Activated effector memory CD4-positive, alpha-beta T cell treated with Interleukin-2 at 50 U/mL for 16 hours (primary cell): ENCODE measurements around the gene RTN4.

Experiments used
- DNase-seq: peaks from one replicate; pipeline ENCODE4 v3.0.0-alpha.2; 2020

RTN4 gene

GRCh38 chr2:54966837-54967236, 83.4 kb downstream of the RTN4 start:
- no peak for DNase-seq

- no peak for DNase-seq
These were observed 84.0 kb downstream of the RTN4 start for GRCh38 chr2:54966165-54966832.

DNA sequence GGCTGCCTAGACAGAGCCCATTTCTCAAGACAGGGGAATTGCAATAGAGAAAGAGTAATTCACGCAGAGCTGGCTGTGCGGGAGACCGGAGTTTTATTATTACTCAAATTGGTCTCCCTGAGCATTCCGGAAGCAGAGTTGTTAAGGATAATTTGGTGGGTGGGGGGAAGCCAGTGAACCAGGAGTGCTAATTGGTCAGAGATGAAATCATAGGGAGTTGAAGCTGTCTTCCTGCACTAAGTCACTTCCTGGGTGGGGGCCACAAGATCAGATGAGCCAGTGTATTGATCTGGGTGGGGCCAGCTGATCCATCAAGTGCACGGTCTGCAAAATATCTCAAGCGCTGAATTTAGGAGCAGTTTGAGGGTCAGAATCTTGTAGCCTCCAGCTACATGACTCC, 84.8 kb downstream of the RTN4 start:
- DNase-seq: no peak

DNA sequence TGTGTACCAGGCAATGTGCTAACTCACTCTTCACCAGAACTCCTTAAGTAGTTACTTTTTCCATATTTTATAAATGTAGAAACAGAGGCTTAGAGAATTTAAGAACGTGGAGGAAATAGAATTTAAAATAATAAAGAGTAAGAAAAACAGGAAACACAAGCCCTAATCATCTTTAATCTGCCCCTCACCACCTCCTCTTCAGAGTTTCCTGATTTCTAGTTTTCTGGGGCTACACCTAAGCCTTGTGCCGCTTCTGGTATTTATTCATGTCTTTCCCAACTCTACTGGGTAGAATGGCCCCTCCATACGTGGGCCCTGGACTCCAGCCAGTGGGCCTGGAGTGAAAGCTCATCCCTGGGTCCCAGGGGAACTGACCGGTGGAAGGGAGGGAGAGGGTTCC, 85.4 kb downstream of the RTN4 start:
- DNase-seq: no peak

DNA sequence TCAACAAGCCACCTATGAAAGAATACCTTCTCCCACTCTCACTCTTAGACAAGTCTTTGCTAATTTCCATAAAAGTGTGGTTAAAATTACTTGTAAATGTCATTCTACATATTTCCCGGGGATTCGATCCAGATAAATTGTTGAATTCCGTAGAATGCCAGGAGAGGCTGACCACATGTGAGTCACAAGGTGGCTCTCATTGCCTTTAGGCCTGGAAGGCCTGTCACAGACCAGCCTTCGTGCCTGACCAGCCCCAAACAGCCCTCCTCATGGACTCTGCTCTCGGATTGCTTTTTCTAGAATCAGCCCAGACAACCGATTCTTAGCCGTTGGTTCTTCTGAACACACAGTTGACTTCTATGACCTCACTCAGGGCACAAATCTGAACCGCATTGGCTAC, 86.0 kb downstream of the RTN4 start:
- no peak for DNase-seq

- DNase-seq: no peak
These were observed 86.8 kb downstream of the RTN4 start for GRCh38 chr2:54963476-54963875.

GRCh38 chr2:54962935-54963440, 87.3 kb downstream of the RTN4 start:
- DNase-seq: no peak

- no peak for DNase-seq
These were observed 87.7 kb downstream of the RTN4 start for GRCh38 chr2:54962511-54962910.

GRCh38 chr2:54960164-54960563, 90.1 kb downstream of the RTN4 start:
- no peak for DNase-seq

DNA sequence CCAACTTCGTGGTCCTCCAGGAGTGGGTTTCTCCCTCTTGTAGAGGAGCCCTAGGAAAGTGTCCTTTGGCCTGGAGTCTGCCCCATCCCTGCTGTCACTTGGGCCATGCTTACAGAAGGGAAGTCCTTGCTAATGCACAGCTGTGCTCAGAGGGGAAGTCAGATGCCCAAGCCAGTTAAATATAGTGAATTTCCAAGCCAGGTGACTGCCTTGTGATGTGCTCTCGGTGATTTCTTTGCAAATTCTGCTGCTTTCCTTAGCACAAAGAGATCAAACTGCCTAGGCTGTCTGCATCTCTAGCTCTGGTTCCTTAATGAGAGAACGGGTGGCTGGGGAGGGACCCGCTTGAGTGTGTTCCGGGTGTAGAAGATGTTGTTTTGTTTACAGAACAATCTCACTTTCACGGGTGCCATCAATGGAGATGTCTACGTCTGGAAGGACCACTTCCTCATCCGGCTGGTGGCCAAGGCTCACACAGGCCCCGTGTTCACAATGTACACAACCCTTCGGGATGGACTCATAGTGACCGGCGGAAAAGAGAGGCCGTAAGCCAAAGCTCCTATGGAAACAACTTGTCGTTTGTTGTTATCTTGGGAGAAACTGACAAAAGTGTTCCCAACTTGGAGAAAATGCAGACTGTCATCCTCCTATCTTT, 91.4 kb downstream of the RTN4 start:
- DNase-seq: no peak

- no peak for DNase-seq
These were observed 92.8 kb downstream of the RTN4 start for GRCh38 chr2:54957321-54957999.

DNA sequence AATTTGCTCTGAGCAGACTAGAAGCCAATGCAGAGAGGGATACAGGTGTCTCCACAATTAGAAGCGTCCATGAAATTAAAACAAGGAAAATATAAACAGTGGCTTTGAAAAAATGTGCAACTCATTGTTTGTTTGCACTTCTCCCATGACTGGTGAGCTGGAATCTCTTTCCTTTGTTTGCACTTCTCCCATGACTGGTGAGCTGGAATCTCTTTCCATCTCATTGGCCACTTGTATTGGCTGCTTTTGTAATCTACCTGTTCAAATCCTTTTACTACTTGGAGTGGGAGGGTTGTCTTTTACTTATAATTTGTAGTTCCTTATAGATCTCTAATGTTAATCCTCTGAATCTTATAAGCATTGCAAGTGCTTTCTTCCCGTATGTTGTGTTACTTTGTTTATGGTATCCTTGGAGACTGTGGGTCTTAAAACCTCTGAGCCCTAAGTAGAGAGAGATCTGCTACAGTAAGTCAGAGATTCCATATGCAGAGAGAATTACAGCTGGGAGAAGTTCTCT, 94.1 kb downstream of the RTN4 start:
- no peak for DNase-seq

- no peak for DNase-seq
These were observed 94.7 kb downstream of the RTN4 start for GRCh38 chr2:54955358-54956110.

DNA sequence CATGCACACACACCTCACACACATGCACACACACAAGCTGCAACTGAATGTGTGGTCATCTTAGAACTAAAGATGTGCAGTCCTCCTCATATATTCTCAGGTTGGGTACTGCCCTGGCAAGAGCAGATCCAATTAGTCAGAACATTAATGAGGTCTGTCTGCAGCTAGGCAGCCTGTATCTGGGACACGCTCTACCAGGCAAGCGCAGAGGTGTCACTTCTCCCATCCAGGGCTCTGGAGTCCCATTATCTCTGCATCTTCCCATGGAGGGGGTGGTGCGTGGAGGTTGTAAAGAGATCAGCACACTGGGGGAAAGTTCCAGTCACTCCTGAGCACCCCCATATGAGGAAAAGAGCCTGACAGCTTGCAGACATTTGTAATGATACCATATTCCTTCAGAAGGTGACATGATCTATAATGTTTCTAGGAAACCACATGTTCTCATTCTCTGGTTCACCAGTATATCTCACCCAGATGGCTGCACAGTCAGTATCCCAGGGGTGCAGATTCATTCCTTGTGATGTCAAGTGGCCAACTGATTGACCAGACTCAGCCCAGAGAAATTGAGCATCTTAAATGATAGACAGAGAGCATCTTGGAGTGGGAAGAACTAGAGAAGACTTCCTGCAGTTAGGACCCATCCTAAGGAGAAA, 95.4 kb downstream of the RTN4 start:
- no peak for DNase-seq

- no peak for DNase-seq
These were observed 96.1 kb downstream of the RTN4 start for GRCh38 chr2:54954158-54954557.

GRCh38 chr2:54952978-54953456, 97.2 kb downstream of the RTN4 start:
- DNase-seq: no peak

DNA sequence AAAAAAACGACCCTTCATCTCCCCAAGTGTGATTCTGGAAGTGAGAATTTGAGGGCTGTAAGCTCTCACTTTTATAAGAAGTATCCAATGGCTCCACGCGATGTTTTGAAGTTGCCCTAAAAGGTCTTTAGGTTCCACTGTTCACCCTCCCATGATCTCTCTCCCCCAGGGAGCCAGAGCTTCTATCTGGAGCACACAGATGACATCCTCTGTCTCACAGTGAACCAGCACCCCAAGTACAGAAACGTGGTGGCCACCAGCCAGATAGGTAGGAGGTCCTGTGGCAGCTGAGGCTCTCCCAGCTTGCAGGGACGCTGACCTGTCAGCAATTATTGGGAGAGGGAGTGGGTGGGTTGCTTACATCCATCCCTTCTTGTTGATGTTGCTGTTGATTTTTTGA, 97.8 kb downstream of the RTN4 start:
- no peak for DNase-seq

- no peak for DNase-seq
These were observed 99.4 kb downstream of the RTN4 start for GRCh38 chr2:54950811-54951210.

GRCh38 chr2:54949431-54949830, 100.8 kb downstream of the RTN4 start:
- no peak for DNase-seq

- no peak for DNase-seq
These were observed 102.1 kb downstream of the RTN4 start for GRCh38 chr2:54948120-54948519.

DNA sequence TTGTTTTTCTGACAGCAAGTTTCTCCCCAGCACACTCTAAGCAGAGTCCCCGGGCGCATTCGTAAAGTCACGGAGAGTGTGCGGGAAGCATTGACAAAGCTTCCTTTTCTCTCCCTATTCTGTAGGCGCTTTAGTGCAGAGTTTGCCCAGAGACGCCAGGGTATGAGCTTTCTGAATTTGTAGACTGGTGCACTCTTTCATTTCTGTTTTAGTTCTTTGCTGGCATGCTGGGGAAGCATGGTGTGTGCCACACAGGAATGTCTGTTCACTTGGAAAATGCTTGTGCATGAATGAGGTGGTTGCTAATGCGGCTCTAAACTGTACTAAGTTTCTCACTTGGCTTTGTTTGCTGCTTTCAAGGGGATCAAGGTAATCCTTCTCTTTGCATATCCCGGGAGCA, 102.6 kb downstream of the RTN4 start:
- no peak for DNase-seq

DNA sequence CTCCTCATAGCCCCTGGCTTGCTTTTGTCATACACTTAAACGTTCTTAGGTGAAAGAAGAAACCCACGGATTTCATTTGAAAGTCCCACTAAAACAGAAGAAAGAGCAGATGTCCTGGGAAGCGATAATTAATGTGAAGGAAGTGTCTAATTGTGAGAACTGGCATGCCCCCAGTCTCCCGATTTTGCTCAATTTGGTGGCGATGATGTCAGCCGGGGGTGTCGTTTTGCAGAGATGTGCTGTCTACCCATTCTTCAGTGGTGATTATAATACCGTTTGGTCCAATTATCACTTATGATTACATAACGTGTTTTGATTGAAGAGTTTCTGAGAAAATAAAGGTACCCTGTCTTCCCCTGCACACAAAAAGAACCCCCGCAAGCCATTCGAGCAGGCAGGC, 103.1 kb downstream of the RTN4 start:
- no peak for DNase-seq
